ENCODE measurements around the gene PAGR1. TPM values are rescaled to one million over a fixed set of nuclear protein-coding genes. Genes with fewer than 3 reads are reported as not detected.

The PAGR1 gene
- total and polyA plus RNA-seq, 2 of the 8 experiments (the other 6 are each of a cell fraction or from before 2014, with no cell fraction given), result 35.4 to 56.4 TPM

GRCh38 chr16:29777576-29778350, 38.2 kb upstream of the PAGR1 start, which contains the start of gene ZG16:
Gene ZG16, plus strand, starts transcription at chr16:29778256. Its CDS starts 1,011 bp downstream, at chr16:29779267.
- H2BK15ac ChIP-seq (ENCODE audit: low read length), result peak within 1 kb of the TSS; percentile 55; the same call in 1 of the 2 replicates
- no peak within 1 kb of the TSS; the same call in 1 of the 2 replicates for H4K8ac ChIP-seq (ENCODE audit: extremely low read depth, insufficient read depth, low read length)
- H4K20me1 ChIP-seq (replicated peaks in 1 of 2; ENCODE audit: control insufficient read depth in 1 of 2, insufficient read depth in 2 of 2, low read length in 2 of 2), result no peaks in the 10 kb centered on the region
- no peaks in the 10 kb centered on the region for H3K79me2 ChIP-seq (ENCODE audit: control insufficient read depth in 1 of 2, insufficient read depth in 2 of 2, low read length in 2 of 2)
- H3K9ac ChIP-seq (replicated peaks in 1 of 4; ENCODE audit: extremely low read depth in 1 of 4, low read depth in 3 of 4, low read length in 3 of 4), result no peak within 1 kb of the TSS
- FAIRE-seq (no peak), DNase-seq (ENCODE audit: low read depth in 1 of 2, low spot score in 2 of 2) (no peak)
- no peak within 1 kb of the TSS for H3K56ac ChIP-seq (replicated peaks; ENCODE audit: insufficient read length, low read depth, low read length)
- H3K27ac ChIP-seq (ENCODE audit: low read depth, low read length), result no peak within 1 kb of the TSS
- no peak within 1 kb of the TSS for H2BK120ac ChIP-seq (replicated peaks; ENCODE audit: low read depth, low read length)
- ChIA-PET CTCF (ENCODE audit: partially characterized antibody) (interaction anchor here (0.6 to 2.3 kb wide), 8 partner anchors 10 to 86 kb away, joined by 3 to 11 read pairs (median 4); partner anchors contain the start of gene MVP), POLR2A (ENCODE audit: partially characterized antibody) (interaction anchor here (0.6 to 3.2 kb wide), 10 partner anchors 7 to 577 kb away, joined by 3 to 16 read pairs (median 3); partner anchors contain the start of genes KIF22 and MAZ)
- no peaks in the 10 kb centered on the region for H3K9me3 ChIP-seq (ENCODE audit: insufficient read depth in 2 of 2, low read depth in 1 of 2, low read length in 1 of 2)
- no peaks in the 10 kb centered on the region for H3K23me2 ChIP-seq (ENCODE audit: low read depth, low read length)
- no peak within 1 kb of the TSS for H3K4ac ChIP-seq (replicated peaks; ENCODE audit: insufficient read length, low read depth, low read length)
- WGBS, 2 experiments (ENCODE audit: extremely low coverage in 1 of 2, insufficient coverage in 1 of 2, insufficient read length in 1 of 2, insufficient replicate concordance in 2 of 2, low coverage in 1 of 2, low lambda C conversion rate in 2 of 2, missing lambda C conversion rate in 1 of 2), result 79% methylated on average over 10 of the region's 10 CpGs; no CpG with 5 or more reads in 1 of the 2 experiments
- 0 out of 2 replicates have a peak within 1 kb of the TSS, but pooled peaks have one; percentile 61 for H2BK20ac ChIP-seq (ENCODE audit: low read length)
- no peak within 1 kb of the TSS for H3K23ac ChIP-seq (ENCODE audit: insufficient read length)
- no peak within 1 kb of the TSS for H2BK5ac ChIP-seq (ENCODE audit: low read depth, low read length)
- no peak within 1 kb of the TSS for H3K14ac ChIP-seq (ENCODE audit: insufficient read length)
- no peak within 1 kb of the TSS for H4K5ac ChIP-seq (ENCODE audit: insufficient read length, low read depth, low read length)
- no peak within 1 kb of the TSS for H3K18ac ChIP-seq (ENCODE audit: extremely low read depth, low read length)
- TF ChIP-seq CTCF (IDR thresholded peaks at IDR 0.05; ENCODE audit: control extremely low read depth in 1 of 3, insufficient read depth in 1 of 3, low read depth in 1 of 3, low read length in 3 of 3) (no peak), SP1 (IDR thresholded peaks at IDR 0.05; ENCODE audit: low read depth, low read length) (no peak), GABPA (IDR thresholded peaks at IDR 0.05; ENCODE audit: borderline replicate concordance, insufficient read depth, low read length) (no peak), SP2 (IDR thresholded peaks at IDR 0.05; ENCODE audit: low read length) (no peak), RBBP5 (IDR thresholded peaks at IDR 0.05; ENCODE audit: borderline replicate concordance, low read depth, low read length) (no peak), KDM1A (IDR thresholded peaks at IDR 0.05; ENCODE audit: borderline replicate concordance, low read length) (no peak), NANOG (IDR thresholded peaks at IDR 0.05; ENCODE audit: insufficient read depth, low read depth, low read length, poor library complexity, severe bottlenecking) (no peak), POU5F1 (IDR thresholded peaks at IDR 0.05; ENCODE audit: low read depth, low read length) (no peak), POLR2AphosphoS5 (IDR thresholded peaks at IDR 0.05; ENCODE audit: low read depth, low read length) (no peak)
- no peaks in the 10 kb centered on the region for H3K4me1 ChIP-seq (replicated peaks in 1 of 4; ENCODE audit: control insufficient read depth in 3 of 4, insufficient read depth in 4 of 4, low read length in 3 of 4)
- no peak within 1 kb of the TSS; the same call in 1 of the 2 replicates for H2AK5ac ChIP-seq (ENCODE audit: low read depth, low read length)
- H2AFZ ChIP-seq (ENCODE audit: low read length), result no peak within 1 kb of the TSS
- H3K4me3 ChIP-seq (ENCODE audit: extremely low read depth in 1 of 4, insufficient read depth in 2 of 4, low read depth in 3 of 4, low read length in 4 of 4), result no peak within 1 kb of the TSS
- no peaks in the 10 kb centered on the region for H3K79me1 ChIP-seq (ENCODE audit: low read depth, low read length)
- no peak within 1 kb of the TSS for H4K91ac ChIP-seq (replicated peaks; ENCODE audit: insufficient read length, low read length)
- no peak within 1 kb of the TSS for H3K4me2 ChIP-seq (ENCODE audit: insufficient read depth in 1 of 2, low read depth in 2 of 2, low read length in 2 of 2)
- no peak within 1 kb of the TSS for H2BK12ac ChIP-seq (ENCODE audit: low read depth, low read length)
- H3K27me3 ChIP-seq (replicated peaks in 1 of 4; ENCODE audit: control insufficient read depth in 3 of 4, extremely low read depth in 1 of 4, insufficient read depth in 3 of 4, low read length in 3 of 4), result peaks cover 0 to 2% (median 0%) of the 10 kb centered on the region in 4 experiments; a peak in 1 of 7 replicates
- no peaks in the 10 kb centered on the region for H3K36me3 ChIP-seq (ENCODE audit: control insufficient read depth in 2 of 4, insufficient read depth in 4 of 4, low read length in 3 of 4)
